HG03108 (cell line): Measurements from ENCODE around the gene ACSM2A.
"Not testable (repeated sequence)": the region's sequence is repeated elsewhere in the genome, so short reads cannot be mapped to it uniquely, and the experiment has no call there.

ENCODE experiments used
- ATAC-seq: cut with Tn5 transposase; IDR thresholded peaks from one replicate; pipeline ENCODE4 v1.9.1; 2021; ENCODE audit warnings: moderate library complexity; ENCODE audit not compliant: unreplicated experiment

The ACSM2A gene, protein sequence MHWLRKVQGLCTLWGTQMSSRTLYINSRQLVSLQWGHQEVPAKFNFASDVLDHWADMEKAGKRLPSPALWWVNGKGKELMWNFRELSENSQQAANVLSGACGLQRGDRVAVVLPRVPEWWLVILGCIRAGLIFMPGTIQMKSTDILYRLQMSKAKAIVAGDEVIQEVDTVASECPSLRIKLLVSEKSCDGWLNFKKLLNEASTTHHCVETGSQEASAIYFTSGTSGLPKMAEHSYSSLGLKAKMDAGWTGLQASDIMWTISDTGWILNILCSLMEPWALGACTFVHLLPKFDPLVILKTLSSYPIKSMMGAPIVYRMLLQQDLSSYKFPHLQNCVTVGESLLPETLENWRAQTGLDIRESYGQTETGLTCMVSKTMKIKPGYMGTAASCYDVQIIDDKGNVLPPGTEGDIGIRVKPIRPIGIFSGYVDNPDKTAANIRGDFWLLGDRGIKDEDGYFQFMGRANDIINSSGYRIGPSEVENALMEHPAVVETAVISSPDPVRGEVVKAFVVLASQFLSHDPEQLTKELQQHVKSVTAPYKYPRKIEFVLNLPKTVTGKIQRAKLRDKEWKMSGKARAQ

DNA sequence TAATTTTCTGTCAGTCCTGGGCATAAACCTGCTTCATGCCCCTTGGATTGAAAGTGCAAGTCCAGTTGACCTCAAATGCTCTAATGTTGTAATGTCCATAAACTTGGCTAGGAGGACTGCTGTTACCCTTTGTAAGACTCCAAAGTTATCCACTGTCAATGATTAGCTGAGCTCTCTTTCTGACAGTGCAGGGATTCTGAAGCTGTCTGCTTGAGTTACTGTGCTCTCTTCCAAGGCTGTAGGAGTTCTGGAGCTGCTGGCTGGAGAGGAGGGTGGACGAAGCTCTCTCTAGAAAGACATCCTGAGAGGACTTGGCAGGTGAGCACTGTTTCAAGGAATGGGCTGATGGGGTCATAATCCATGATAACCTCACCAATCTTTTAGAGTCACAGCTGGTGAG, at the start of gene ACSM2A:
Gene ACSM2A (plus strand): TSS at position 158 of the 400 bp plus-strand sequence. CDS start 8,594 bp downstream, outside the sequence.
- ATAC-seq = not testable (repeated sequence)

DNA sequence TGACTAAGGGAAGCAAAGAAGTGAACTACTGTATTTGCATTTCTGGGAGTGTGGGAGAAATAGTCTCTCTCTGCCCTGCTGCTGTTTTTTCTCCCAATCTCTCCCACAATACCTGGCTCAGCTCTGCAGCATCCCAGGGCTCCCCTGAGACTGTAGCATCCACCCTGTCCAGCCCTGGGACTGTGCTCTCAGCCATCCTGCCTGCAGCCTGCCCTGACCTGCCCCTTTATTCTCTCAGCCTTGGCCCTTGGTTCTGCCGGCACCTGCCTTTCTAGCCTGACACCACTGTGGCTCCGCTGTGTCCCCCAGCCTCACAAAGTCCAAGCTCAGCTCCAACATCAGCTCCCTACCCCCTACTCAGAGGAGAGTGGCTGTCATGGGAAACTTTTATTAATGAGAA, 48.7 kb upstream of the ACSM2A start:
- ATAC-seq = no peak

DNA sequence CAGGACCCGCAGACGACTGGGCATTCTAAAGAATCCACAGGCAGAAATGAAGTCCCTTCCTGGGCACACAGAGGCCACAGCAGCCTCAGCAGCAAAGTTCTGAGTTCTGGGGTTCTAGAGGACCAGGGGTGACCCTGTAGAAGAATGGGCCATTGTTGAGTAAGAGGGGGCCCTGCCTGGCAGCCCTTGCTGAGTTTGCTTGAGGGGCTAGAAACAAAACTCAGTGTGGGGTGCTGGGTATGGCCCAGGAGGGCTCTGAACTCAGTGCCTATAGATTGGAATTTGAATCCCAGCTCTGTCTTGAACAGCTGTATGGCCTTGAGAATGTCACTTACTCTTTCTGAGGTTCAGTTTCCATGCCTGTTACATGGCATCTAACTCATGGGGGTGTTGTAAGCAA, 46.7 kb upstream of the ACSM2A start, which contains the start of gene PDILT:
Gene PDILT (minus strand): TSS at position 101 of the 400 bp plus-strand sequence. CDS start 5,437 bp downstream, outside the sequence.
- no peak for ATAC-seq

DNA sequence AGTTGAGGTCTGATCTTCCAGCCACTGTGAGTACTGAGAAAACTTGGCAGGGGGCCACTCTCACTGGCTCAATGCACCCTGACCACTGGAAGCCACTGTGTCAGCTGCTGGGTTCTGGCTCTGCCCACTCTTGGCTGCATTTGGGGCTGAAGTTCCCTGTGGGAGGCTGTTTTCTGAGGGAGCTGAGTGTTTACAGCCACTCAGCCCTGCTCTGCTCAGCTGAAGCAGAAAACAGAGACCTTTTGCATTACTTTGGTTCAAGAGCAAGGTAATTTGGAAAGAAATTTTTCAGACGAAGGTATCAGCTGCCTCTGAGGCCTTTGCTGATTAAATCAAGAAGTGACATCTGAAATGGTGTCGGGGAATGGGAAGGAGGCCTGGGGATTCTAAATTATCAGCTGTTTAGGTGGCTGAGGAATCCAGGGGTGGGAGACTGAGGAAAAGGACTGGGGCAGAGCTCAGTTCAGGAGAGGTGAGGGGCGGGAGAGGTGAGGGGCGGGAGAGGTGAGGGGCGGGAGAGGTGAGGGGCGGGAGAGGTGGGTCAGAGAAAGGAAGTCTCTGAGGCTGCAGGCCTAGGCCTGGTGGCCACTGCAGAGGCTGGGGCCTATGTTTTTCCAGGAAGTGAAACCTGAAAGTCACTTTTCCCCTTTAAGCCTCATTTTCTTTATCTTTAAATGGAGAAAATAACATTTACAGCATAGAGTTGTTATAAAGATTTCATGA, 41.8 kb upstream of the ACSM2A start, which contains the start of gene ACSM5:
Gene ACSM5 (plus strand): TSS at position 137 of the 723 bp plus-strand sequence. CDS start 1,951 bp downstream, outside the sequence.
- no peak for ATAC-seq

DNA sequence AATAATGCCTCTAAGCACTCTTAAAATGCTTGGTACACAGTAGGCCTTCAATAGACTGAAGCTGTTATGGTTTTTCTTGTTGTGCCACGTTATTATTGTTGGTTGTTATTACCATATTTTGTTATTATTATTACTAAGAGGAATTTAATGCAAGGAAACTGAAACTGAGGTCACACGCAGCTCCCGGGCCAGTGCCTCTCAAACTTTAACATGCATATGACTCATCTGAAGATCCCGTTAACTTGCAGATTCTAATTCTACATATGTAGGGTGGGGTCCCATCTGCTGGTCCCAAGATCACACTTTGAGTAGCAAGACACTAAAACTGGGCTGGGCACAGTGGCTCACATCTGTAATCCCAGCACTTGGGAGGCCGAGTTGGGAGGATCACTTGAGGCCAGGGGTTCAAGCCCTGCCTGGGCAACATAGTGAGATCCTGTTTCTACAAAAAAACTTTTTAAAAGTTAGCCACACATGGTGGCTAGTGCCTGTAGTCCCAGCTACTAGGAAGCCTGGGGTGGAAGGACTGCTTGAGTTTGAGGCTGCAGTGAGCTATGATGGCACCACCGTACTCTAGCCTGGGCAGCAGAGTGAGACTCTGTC, 41.1 kb upstream of the ACSM2A start:
- ATAC-seq = no peak

DNA sequence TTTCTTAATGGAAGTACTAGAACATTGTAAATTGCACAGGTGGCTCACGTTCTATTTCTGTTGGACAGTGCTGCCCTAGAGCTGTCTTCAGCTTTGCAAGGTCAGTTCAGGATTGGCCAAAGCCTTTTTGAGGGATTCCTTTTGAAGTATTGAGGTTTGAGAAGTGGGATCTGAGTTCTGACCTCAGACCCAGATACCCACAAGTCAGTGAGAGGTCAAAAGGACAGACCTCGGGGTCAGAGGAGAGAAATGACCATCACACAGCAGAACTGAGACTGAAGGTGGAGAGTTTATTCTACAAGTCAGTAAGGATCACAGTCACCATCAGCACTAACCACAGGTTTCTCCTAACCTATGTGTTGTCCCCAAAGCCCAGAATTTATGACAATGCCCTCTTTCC, 40.3 kb upstream of the ACSM2A start:
- ATAC-seq = no peak

DNA sequence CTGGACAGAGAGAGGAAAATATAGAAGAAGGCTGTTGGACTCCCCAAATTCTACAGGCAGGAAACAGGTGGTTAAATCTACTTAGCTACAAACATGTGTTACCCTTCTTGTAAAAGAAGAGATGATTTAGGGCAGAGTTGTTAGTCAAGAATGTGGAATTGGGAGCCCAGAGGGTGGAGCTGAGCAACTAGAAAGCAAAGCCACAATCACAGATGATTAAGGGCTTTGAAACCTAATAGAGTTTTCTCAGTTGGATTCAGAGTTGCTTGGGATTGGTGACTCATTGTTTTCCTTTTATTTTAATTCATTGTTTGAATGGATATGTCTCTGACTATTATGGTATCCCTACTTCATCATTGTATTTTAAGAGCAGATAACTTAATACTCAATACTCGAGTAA, 35.8 kb upstream of the ACSM2A start:
- ATAC-seq = no peak

DNA sequence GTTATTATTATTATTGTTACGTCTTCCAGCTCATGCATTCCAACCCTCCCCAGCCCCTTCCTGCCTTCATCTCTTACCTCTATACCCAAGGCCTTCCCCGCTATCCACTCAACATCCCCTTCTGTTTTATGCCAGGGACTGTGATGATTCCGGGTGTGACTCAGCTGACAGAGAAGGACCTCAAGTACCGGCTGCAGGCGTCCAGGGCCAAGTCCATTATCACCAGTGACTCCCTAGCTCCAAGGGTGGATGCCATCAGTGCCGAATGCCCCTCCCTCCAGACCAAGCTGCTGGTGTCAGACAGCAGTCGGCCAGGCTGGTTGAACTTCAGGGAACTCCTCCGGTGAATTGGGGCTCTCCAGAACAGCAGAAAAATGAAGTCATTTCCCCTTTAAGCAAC, 32.2 kb upstream of the ACSM2A start:
- ATAC-seq = not testable (repeated sequence)

DNA sequence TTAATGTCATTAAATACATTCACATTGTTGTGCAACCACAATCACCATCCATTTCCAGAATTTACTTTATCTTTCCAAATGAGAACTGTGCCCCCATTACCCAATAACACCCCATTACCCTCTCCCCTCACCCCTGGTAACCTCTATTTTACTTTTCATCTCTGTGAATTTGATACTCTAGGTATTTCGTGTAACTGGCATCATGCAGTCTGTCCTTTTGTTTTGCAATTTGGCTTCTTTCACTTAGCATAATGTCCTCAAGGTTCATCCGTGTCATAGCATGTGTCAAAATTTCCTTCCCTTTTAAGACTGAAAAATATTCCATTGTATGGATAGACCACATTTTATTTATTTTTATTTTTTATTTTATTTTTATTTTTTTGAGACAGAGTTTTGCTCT, 29.6 kb upstream of the ACSM2A start:
- ATAC-seq = not testable (repeated sequence)

DNA sequence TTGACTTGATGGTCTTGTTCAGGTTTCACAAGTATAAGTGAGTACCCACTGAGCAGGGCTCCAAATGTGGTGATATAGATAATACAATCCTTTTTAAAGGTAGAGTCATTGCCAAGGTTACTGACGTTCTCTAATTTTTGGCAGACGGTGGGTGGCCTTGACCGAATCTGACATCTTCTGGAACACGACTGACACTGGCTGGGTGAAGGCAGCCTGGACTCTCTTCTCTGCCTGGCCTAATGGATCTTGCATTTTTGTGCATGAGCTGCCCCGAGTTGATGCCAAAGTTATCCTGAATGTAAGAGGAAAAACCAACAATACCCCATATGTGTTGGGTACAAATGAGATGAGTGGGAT, 27.6 kb upstream of the ACSM2A start:
- ATAC-seq = not testable (repeated sequence)

DNA sequence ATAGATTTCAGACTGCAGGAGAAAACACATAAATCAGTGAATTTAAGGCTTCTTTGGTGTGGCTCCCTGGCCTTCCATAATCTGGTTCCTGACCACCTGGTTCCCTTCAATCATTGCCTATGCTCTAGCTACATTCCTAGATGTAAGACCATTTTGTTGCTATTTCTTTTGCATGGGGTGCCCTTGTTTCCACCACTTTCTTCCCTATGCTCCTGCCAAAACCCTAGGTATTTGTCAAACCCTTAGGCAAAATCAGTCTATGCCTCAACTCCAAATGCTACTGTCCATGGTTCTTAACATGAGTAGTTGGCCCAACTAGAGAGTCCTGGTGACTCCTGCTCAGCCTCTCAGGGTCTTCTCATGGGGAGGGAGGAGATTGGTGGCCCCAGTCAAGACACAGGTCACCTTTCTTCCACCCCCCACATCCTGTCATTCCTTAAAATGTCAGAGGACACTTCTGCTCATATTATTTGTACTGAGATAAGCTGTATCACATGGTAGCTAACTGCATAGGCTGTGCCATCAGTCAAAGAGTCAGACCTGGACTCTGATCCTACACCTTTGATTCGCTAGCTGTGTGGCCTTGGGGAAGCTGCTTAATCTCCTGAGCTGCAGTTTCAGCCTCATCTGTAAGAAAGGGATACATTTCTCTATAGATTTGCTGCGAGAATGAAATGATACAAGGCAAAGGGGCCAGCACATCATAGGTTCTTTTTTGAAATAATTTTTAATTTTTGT, 27.0 kb upstream of the ACSM2A start:
- no peak for ATAC-seq

DNA sequence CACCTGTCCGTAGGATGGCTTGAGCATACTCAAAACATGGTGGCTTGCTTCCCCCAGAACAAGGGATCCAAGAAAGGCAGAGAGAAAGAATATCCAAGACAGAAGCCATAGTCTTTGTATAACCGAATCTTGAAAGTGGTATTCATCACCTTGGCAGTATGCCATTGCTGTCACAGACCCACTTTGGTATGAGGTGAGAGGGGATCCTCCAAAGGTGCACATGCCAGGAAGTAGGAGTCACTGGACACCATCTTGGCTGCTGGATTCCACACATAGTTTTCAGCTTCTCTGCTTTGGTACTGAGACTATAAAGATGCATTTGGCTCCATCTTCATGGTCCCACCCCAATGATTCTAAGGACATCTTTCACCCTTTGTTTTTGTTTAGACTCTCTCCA, 23.9 kb upstream of the ACSM2A start:
- ATAC-seq = not testable (repeated sequence)

DNA sequence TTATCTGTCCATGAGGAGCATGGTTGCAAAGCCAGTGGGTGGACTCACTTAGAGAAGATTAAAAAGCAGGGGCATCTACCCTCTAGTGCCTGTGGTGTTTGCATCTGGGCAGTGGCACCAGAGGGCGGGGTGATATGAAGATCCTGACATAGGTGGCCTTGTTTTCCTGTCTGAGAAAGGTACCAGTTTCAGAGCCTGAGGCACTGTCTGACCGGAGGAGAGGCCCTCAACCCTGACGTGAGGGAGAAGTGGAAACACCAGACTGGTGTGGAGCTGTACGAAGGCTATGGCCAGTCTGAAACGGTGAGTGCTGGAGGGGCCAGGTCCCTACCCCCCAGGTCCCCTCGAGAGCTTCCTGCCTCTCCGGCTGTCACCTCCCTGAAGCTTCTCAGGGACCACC, 21.8 kb upstream of the ACSM2A start:
- ATAC-seq = not testable (repeated sequence)

DNA sequence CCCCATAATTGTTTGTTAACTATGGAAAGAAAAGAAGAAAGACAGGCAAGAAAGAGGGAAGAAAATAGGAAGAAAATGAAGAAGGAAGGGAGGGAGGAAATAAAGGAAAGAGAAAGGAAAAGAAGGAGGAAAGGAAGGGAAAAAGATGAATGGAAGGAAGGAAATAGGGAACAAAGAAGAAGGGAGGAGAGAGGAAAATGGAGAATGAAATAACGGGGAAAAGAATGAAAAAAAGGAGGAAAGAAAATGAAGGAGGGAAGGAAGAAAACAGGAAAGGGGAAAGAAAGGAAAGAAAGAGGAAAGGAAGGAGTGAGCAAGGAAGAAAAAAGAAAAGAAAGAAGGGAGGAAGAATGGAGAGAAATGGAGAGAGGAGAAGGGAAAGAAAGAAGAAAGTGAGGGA, 20.8 kb upstream of the ACSM2A start:
- ATAC-seq = not testable (repeated sequence)

DNA sequence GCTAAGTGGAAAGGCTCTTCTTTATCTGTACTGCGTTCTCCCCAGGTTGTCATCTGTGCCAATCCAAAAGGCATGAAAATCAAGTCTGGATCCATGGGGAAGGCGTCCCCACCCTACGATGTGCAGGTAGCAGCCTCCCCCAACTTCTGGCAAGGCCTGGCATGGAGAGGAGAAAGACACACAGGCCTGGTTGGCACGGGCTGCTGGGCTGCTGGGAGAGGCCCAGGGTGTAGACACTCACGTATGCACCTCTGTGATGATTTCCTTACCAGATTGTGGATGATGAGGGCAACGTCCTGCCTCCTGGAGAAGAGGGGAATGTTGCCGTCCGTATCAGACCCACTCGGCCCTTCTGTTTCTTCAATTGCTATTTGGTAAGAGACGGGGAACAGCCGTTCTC, 20.4 kb upstream of the ACSM2A start:
- ATAC-seq = no peak

DNA sequence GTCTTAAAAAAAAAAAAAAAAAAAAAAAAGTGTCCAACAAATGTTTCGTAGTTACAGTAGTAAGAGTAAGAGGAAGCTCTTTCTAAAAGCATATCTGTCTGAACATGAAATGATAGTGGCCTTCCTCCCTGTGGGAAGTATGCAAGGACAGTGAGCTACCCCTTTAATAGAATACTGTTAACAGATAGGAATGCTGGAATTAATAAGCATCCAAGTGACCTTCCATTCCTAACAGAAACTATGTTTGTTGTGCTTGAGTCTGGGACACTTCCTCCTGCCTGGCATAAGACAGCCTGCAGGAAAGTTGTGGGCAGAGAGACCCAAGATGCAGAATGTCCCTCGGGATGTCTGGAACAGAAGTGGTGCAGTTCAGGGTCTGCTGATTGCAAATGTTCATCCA, 12.4 kb upstream of the ACSM2A start:
- not testable (repeated sequence) for ATAC-seq

DNA sequence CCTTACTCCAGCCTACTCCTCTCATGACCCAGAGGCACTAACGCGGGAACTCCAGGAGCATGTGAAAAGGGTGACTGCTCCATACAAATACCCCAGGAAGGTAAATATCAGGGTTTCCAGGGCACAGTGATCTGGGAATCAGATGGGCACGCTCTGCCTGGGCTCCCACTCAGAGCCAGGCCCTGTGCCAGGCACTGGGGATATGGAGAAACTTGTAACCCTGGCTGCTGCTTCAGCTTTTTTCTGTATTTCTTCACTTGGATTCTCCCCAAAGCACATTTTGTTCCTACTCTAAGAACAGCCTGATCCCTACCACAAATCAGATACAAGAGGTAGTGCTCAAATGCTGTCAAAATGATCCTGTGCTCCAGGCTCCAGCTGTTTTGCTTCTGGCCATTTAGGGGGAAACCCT, 11.5 kb upstream of the ACSM2A start:
- not testable (repeated sequence) for ATAC-seq

DNA sequence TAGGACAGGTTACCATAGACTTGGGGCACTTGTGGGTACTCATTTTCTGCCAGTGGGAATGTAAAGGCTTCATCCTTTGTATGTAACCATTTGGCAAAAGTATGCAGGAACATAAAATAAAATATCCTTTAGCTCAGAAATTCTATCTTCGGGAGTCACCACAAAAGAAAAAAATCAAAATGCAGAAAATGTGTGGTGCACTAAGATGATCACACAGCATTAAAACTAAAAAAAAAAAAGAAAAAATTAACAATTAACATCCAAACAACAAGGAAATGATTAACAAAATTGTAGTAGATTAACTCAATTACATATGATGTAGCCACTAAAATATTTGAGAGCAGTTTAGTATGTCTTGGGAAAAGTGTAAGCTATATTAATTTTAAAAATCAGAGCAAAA, 10.6 kb upstream of the ACSM2A start:
- not testable (repeated sequence) for ATAC-seq

DNA sequence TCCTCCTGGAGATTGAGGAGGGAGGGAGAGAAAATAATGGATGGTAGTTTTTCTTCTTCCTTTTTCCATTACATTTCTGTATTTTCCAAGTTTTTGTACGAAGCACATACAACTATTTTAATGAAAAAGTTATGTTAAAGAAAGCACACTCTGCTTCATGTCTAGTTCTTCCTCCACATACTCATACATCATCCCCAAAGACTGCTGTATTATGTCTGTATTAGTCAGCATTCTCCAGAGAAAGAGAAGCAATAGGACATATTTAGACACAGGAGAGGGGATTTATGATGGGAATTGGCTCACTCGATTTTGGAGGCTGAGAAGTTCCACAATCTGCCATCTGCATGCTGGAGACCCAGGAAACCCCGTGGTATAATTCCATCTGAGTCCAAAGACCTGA, 10.1 kb upstream of the ACSM2A start:
- ATAC-seq = no peak

DNA sequence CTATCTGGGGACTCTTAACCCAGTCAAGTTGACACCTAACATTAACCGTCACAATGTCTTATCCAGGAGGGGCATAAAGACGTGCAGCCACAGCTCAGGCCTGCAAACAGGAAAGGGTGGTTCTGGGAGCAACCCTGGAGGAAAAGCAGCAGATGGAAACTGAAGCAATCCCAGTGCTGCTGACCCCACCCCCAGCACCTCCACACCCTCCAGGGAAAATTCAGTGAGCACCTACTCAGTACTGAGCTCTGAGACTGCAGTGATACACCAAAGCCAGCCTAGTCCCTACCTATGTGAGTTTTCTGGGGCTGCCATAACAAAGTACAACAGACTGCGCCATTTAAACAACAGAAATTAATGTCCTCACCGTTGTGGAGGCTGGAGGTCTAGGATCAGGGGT, 9.5 kb upstream of the ACSM2A start:
- not testable (repeated sequence) for ATAC-seq
